GM23338 (cell line): Measurements from ENCODE around the gene THSD4. TPM values are rescaled to one million over a fixed set of nuclear protein-coding genes. Genes with fewer than 3 reads are reported as not detected.

Source experiments
- ATAC-seq: fragments of 200-7000 bp; cut with Tn5 transposase; 3 replicates; pipeline ENCODE4 v1.9.1; 2020
- DNase-seq: peaks from one replicate; pipeline ENCODE4 v3.0.0-alpha.2; 2015; ENCODE audit warnings: low spot score
- H2AFZ ChIP-seq: fragments of 200-600 bp; sonication (generic); 2 replicates; pipeline ENCODE4 v1.8.0; 2016; ENCODE audit warnings: antibody characterized with exemption, mild to moderate bottlenecking, moderate library complexity
- H3F3A ChIP-seq: fragments of 200-600 bp; sonication (generic); replicated peaks from 2 replicates; pipeline ENCODE4 v1.8.0; 2017; ENCODE audit warnings: antibody characterized with exemption, mixed run types, low read depth
- H3K27ac ChIP-seq: fragments of 200-600 bp; sonication (generic); 2 replicates; pipeline ENCODE4 v1.6.1; 2016; ENCODE audit warnings: low read depth
- H3K27me3 ChIP-seq: fragments of 200-600 bp; sonication (generic); 2 replicates; pipeline ENCODE4 v1.8.0; 2016; ENCODE audit warnings: mild to moderate bottlenecking, mixed run types, moderate library complexity; ENCODE audit not compliant: insufficient read depth
- H3K36me3 ChIP-seq: fragments of 200-600 bp; sonication (generic); 2 replicates; pipeline ENCODE4 v1.8.0; 2016; ENCODE audit warnings: mild to moderate bottlenecking; ENCODE audit not compliant: insufficient read depth
- H3K4me1 ChIP-seq: fragments of 200-600 bp; sonication (generic); 2 replicates; pipeline ENCODE4 v1.8.0; 2016; ENCODE audit warnings: mild to moderate bottlenecking, moderate library complexity; ENCODE audit not compliant: insufficient read depth
- H3K4me2 ChIP-seq: fragments of 200-600 bp; sonication (generic); 2 replicates; pipeline ENCODE4 v1.7.1; 2017; ENCODE audit warnings: mixed run types
- H3K4me3 ChIP-seq: fragments of 200-600 bp; sonication (generic); 2 replicates; pipeline ENCODE4 v1.6.1; 2016; ENCODE audit warnings: mixed run types
- H3K79me2 ChIP-seq: fragments of 200-600 bp; sonication (generic); replicated peaks from 2 replicates; pipeline ENCODE4 v1.8.0; 2017; ENCODE audit warnings: mild to moderate bottlenecking; ENCODE audit not compliant: insufficient read depth
- H3K9me2 ChIP-seq: fragments of 200-600 bp; sonication (generic); 2 replicates; pipeline ENCODE4 v1.8.0; 2017; ENCODE audit not compliant: insufficient read depth
- H4K20me1 ChIP-seq: fragments of 200-600 bp; sonication (generic); replicated peaks from 2 replicates; pipeline ENCODE4 v1.8.0; 2017; ENCODE audit warnings: mild to moderate bottlenecking; ENCODE audit not compliant: insufficient read depth
- H3K27ac Mint-ChIP-seq: 2 replicates; pipeline ENCODE4 v1.8.0; 2020; ENCODE audit warnings: inconsistent platforms, mild to moderate bottlenecking, moderate library complexity, mixed read lengths
- H3K27me3 Mint-ChIP-seq: 3 replicates; pipeline ENCODE4 v1.8.0; 2022; ENCODE audit warnings: low read depth, mild to moderate bottlenecking, moderate library complexity, mixed read lengths, inconsistent platforms; ENCODE audit not compliant: insufficient read depth, poor library complexity
- H3K36me3 Mint-ChIP-seq: 3 replicates; pipeline ENCODE4 v1.8.0; 2021; ENCODE audit warnings: low read depth, mild to moderate bottlenecking, inconsistent platforms, moderate library complexity, mixed read lengths
- H3K4me1 Mint-ChIP-seq: 3 replicates; pipeline ENCODE4 v1.8.0; 2020; ENCODE audit warnings: mild to moderate bottlenecking, inconsistent platforms, mixed read lengths
- H3K4me3 Mint-ChIP-seq: 3 replicates; pipeline ENCODE4 v1.8.0; 2021; ENCODE audit warnings: moderate library complexity, mild to moderate bottlenecking, inconsistent platforms, mixed read lengths
- H3K9me3 Mint-ChIP-seq: 3 replicates; pipeline ENCODE4 v1.8.0; 2020; ENCODE audit warnings: moderate library complexity, mild to moderate bottlenecking, inconsistent platforms, mixed read lengths
- NANOG ChIP-seq: IDR thresholded peaks from 2 replicates; pipeline ENCODE4 v1.6.1; 2016; ENCODE audit warnings: antibody characterized with exemption, borderline replicate concordance
- polyA plus RNA-seq: library from polyadenylated mRNA; unstranded; fragments of >200 nt; fragmentation: Nextera tagmentation; extraction: Ambion mirVana; gene quantifications from 2 replicates; pipeline ENCODE4 v1.2.1, GENCODE V29; 2016
- total RNA-seq: library from RNA; depleted of rRNA; stranded (reverse); fragments of >200 nt; shearing (Covaris generic); gene quantifications from 2 replicates; pipeline ENCODE4 v1.2.3, GENCODE V29; 2014
- TF ChIP-seq, protein P1 (sequence below): fragments of 250-450 bp; sonication (Bioruptor Pico); IDR thresholded peaks from 2 replicates; pipeline ENCODE4 v1.5.0; 2020; ENCODE audit warnings: mild to moderate bottlenecking, moderate library complexity

Gene THSD4
- total and polyA plus RNA-seq, 2 experiments from 2014 or later, result 2.0 to 7.4 TPM

DNA sequence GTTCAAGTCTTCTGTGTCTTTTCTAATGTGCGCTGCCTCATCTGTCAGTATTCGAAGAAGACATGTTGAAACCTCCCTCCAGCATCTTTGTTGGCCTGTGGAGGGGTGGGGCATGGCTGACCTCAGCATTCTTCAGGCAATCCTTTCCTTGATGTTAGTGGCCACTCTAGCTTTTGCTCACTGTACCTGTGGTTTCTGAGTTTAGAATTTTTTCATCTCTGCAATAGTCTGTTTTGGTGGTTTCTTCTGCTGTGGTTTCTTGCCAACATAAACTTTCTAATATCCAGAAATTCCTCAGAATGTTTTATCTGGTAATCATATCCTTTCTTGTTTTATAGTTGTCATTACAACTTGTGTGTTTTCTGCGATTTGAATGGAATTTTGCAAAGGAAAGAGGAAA is 443.8 kb downstream of the THSD4 start:
- no peak overlapping the region for H3K4me2 ChIP-seq

More for the DNA sequence above, 443.8 kb downstream of the THSD4 start:
- no peaks in the 10 kb centered on the region for H3K4me1 ChIP-seq
- TF ChIP-seq NANOG, result no peak
- TF ChIP-seq, protein P1, sequence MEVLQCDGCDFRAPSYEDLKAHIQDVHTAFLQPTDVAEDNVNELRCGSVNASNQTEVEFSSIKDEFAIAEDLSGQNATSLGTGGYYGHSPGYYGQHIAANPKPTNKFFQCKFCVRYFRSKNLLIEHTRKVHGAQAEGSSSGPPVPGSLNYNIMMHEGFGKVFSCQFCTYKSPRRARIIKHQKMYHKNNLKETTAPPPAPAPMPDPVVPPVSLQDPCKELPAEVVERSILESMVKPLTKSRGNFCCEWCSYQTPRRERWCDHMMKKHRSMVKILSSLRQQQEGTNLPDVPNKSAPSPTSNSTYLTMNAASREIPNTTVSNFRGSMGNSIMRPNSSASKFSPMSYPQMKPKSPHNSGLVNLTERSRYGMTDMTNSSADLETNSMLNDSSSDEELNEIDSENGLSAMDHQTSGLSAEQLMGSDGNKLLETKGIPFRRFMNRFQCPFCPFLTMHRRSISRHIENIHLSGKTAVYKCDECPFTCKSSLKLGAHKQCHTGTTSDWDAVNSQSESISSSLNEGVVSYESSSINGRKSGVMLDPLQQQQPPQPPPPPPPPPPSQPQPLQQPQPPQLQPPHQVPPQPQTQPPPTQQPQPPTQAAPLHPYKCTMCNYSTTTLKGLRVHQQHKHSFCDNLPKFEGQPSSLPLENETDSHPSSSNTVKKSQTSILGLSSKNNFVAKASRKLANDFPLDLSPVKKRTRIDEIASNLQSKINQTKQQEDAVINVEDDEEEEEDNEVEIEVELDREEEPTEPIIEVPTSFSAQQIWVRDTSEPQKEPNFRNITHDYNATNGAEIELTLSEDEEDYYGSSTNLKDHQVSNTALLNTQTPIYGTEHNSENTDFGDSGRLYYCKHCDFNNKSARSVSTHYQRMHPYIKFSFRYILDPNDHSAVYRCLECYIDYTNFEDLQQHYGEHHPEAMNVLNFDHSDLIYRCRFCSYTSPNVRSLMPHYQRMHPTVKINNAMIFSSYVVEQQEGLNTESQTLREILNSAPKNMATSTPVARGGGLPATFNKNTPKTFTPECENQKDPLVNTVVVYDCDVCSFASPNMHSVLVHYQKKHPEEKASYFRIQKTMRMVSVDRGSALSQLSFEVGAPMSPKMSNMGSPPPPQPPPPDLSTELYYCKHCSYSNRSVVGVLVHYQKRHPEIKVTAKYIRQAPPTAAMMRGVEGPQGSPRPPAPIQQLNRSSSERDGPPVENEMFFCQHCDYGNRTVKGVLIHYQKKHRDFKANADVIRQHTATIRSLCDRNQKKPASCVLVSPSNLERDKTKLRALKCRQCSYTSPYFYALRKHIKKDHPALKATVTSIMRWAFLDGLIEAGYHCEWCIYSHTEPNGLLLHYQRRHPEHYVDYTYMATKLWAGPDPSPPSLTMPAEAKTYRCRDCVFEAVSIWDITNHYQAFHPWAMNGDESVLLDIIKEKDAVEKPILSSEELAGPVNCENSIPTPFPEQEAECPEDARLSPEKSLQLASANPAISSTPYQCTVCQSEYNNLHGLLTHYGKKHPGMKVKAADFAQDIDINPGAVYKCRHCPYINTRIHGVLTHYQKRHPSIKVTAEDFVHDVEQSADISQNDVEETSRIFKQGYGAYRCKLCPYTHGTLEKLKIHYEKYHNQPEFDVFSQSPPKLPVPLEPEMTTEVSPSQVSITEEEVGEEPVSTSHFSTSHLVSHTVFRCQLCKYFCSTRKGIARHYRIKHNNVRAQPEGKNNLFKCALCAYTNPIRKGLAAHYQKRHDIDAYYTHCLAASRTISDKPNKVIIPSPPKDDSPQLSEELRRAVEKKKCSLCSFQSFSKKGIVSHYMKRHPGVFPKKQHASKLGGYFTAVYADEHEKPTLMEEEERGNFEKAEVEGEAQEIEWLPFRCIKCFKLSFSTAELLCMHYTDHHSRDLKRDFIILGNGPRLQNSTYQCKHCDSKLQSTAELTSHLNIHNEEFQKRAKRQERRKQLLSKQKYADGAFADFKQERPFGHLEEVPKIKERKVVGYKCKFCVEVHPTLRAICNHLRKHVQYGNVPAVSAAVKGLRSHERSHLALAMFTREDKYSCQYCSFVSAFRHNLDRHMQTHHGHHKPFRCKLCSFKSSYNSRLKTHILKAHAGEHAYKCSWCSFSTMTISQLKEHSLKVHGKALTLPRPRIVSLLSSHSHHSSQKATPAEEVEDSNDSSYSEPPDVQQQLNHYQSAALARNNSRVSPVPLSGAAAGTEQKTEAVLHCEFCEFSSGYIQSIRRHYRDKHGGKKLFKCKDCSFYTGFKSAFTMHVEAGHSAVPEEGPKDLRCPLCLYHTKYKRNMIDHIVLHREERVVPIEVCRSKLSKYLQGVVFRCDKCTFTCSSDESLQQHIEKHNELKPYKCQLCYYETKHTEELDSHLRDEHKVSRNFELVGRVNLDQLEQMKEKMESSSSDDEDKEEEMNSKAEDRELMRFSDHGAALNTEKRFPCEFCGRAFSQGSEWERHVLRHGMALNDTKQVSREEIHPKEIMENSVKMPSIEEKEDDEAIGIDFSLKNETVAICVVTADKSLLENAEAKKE (CRISPR knock-in tag), result no peak
- H2AFZ ChIP-seq, result no peak overlapping the region
- no peak for DNase-seq
- no peaks in the 10 kb centered on the region for H3K36me3 ChIP-seq
- Mint-ChIP-seq H3K9me3 (no peaks in the 10 kb centered on the region; the same call in 2 of the 3 replicates), H3K27ac (no peak overlapping the region), H3K27me3 (peaks cover 2% of the 10 kb centered on the region), H3K36me3 (no peaks in the 10 kb centered on the region), H3K4me1 (peaks cover 9% of the 10 kb centered on the region), H3K4me3 (no peak overlapping the region)
- H3K79me2 ChIP-seq, result no peaks in the 10 kb centered on the region
- H3K4me3 ChIP-seq, result no peak overlapping the region
- no peak overlapping the region for H3K27ac ChIP-seq
- no peaks in the 10 kb centered on the region for H3K27me3 ChIP-seq
- no peaks in the 10 kb centered on the region for H3K9me2 ChIP-seq
- peak; percentile 62; the same call in 2 of the 3 replicates for ATAC-seq
- no peaks in the 10 kb centered on the region; the same call in 1 of the 2 replicates for H4K20me1 ChIP-seq
- H3F3A ChIP-seq, result no peaks in the 10 kb centered on the region
